RPMI8226 (cell line): Measurements from ENCODE around the gene BMERB1.
"Not testable (repeated sequence)": the region's sequence is repeated elsewhere in the genome, so short reads cannot be mapped to it uniquely, and the experiment has no call there.

ENCODE experiments used
- DNase-seq: peaks from one replicate; pipeline ENCODE4 v3.0.0-alpha.2; 2015

Gene BMERB1

GRCh38 chr16:15434425-15435215, at the start of gene BMERB1:
Gene BMERB1, plus strand, starts transcription at chr16:15434588. Its CDS starts 66 bp downstream, at chr16:15434654.
- no peak for DNase-seq

GRCh38 chr16:15388060-15388459, 46.3 kb upstream of the BMERB1 start:
- DNase-seq = not testable (repeated sequence)

- not testable (repeated sequence) for DNase-seq
Observed at GRCh38 chr16:15389916-15390315, 44.5 kb upstream of the BMERB1 start.

- not testable (repeated sequence) for DNase-seq
Observed at GRCh38 chr16:15393025-15393424, 41.4 kb upstream of the BMERB1 start.

GRCh38 chr16:15395631-15396508, 38.5 kb upstream of the BMERB1 start, which contains the start of gene MPV17L:
Gene MPV17L, plus strand, starts transcription at chr16:15395754. Its CDS starts 144 bp downstream, at chr16:15395898.
- not testable (repeated sequence) for DNase-seq

GRCh38 chr16:15396509-15396829, 37.9 kb upstream of the BMERB1 start:
- DNase-seq = not testable (repeated sequence)

- DNase-seq = no peak
Observed at GRCh38 chr16:15396948-15397594, 37.3 kb upstream of the BMERB1 start.

GRCh38 chr16:15398618-15399316, 35.6 kb upstream of the BMERB1 start:
- no peak for DNase-seq

- DNase-seq = no peak
Observed at GRCh38 chr16:15399317-15399716, 35.1 kb upstream of the BMERB1 start.

- not testable (repeated sequence) for DNase-seq
Observed at GRCh38 chr16:15400314-15400713, 34.1 kb upstream of the BMERB1 start.

- DNase-seq = no peak
Observed at GRCh38 chr16:15401972-15402371, 32.4 kb upstream of the BMERB1 start.

GRCh38 chr16:15403392-15403995, 30.9 kb upstream of the BMERB1 start:
- no peak for DNase-seq

GRCh38 chr16:15404091-15404490, 30.3 kb upstream of the BMERB1 start:
- not testable (repeated sequence) for DNase-seq

- DNase-seq = peak; percentile 10
Observed at GRCh38 chr16:15404792-15405191, 29.6 kb upstream of the BMERB1 start.

GRCh38 chr16:15407756-15408155, 26.6 kb upstream of the BMERB1 start:
- DNase-seq = not testable (repeated sequence)

- not testable (repeated sequence) for DNase-seq
Observed at GRCh38 chr16:15409476-15409875, 24.9 kb upstream of the BMERB1 start.

- DNase-seq = no peak
Observed at GRCh38 chr16:15415511-15415985, 18.8 kb upstream of the BMERB1 start.

GRCh38 chr16:15417197-15417596, 17.2 kb upstream of the BMERB1 start:
- DNase-seq = no peak

GRCh38 chr16:15418206-15418605, 16.2 kb upstream of the BMERB1 start:
- no peak for DNase-seq

GRCh38 chr16:15421696-15422095, 12.7 kb upstream of the BMERB1 start:
- DNase-seq = not testable (repeated sequence)

GRCh38 chr16:15422222-15422621, 12.2 kb upstream of the BMERB1 start:
- no peak for DNase-seq

GRCh38 chr16:15425861-15426260, 8.5 kb upstream of the BMERB1 start:
- DNase-seq = no peak
